Uterus (tissue), 4 donors: ENCODE data around the gene BCR. TPM values are rescaled to one million over a fixed set of nuclear protein-coding genes. Genes with fewer than 3 reads are reported as not detected.

ENCODE experiments used
- DNase-seq, 2 donors: peaks; one replicate each; pipeline ENCODE4 v3.0.0-alpha.2; 2019 to 2020
- H3K27ac ChIP-seq, 2 donors: fragments of 200-600 bp; sonication (generic); 1 replicate in 1 of 2; 2 replicates in 1 of 2; pipeline ENCODE4 v1.5.1; 2016 to 2018
- H3K27me3 ChIP-seq, 2 donors: fragments of 200-600 bp; sonication (generic); one replicate each; pipeline ENCODE4 v1.5.1; 2018 to 2019; ENCODE audit warnings: control low read depth in 1 of 2
- H3K36me3 ChIP-seq, 2 donors: fragments of 200-600 bp; sonication (generic); one replicate each; pipeline ENCODE4 v1.5.1; 2019; ENCODE audit warnings: control low read depth in 1 of 2
- H3K4me1 ChIP-seq, 2 donors: fragments of 200-600 bp; sonication (generic); one replicate each; pipeline ENCODE4 v1.5.1; 2018 to 2019; ENCODE audit warnings: control low read depth in 1 of 2
- H3K4me3 ChIP-seq, 2 donors: fragments of 200-600 bp; sonication (generic); 1 replicate in 1 of 2; 2 replicates in 1 of 2; pipeline ENCODE4 v1.5.1; 2018 to 2019; ENCODE audit warnings: mild to moderate bottlenecking in 1 of 2
- H3K9me3 ChIP-seq, 2 donors: fragments of 200-600 bp; sonication (generic); one replicate each; pipeline ENCODE4 v1.5.1; 2019; ENCODE audit warnings: control low read depth in 1 of 2
- POLR2A ChIP-seq, 2 donors: fragments of 450-650 bp; IDR thresholded peaks; one replicate each; pipeline ENCODE4 v1.6.1; 2016; ENCODE audit warnings: antibody characterized with exemption in 2 of 2, mild to moderate bottlenecking in 1 of 2, moderate library complexity in 1 of 2
- intact Hi-C: fragments of 100-400 bp; cut with DNase I; formaldehyde crosslinking; loops from one replicate; pipeline ENCODE4 v1.15.1; 2023; ENCODE audit warnings: low total_unique reads
- total RNA-seq, 4 donors: library from RNA; depleted of rRNA in 3 of 4; stranded (reverse); fragments of >200 nt in 3 of 4; gene quantifications; one replicate each; pipeline versions ENCODE4 v1.1.0 to v1.2.4, GENCODE V29; 2014 to 2023
- TF ChIP-seq, protein P1 (sequence below), 4 experiments: fragments of 200-600 bp in 2 of 4; fragments of 450-650 bp in 2 of 4; sonication (generic) in 2 of 4; IDR thresholded peaks; one replicate each; pipeline ENCODE4 v1.5.1; 2016 to 2019; ENCODE audit warnings: antibody characterized with exemption in 4 of 4, mild to moderate bottlenecking in 2 of 4, moderate library complexity in 1 of 4
- donor health status: DM: yes; HTN: yes; CAD: no.

The BCR gene
- total RNA-seq, 4 donors from 2014 or later: 10.6 to 93.3 (median 28.3) TPM

DNA sequence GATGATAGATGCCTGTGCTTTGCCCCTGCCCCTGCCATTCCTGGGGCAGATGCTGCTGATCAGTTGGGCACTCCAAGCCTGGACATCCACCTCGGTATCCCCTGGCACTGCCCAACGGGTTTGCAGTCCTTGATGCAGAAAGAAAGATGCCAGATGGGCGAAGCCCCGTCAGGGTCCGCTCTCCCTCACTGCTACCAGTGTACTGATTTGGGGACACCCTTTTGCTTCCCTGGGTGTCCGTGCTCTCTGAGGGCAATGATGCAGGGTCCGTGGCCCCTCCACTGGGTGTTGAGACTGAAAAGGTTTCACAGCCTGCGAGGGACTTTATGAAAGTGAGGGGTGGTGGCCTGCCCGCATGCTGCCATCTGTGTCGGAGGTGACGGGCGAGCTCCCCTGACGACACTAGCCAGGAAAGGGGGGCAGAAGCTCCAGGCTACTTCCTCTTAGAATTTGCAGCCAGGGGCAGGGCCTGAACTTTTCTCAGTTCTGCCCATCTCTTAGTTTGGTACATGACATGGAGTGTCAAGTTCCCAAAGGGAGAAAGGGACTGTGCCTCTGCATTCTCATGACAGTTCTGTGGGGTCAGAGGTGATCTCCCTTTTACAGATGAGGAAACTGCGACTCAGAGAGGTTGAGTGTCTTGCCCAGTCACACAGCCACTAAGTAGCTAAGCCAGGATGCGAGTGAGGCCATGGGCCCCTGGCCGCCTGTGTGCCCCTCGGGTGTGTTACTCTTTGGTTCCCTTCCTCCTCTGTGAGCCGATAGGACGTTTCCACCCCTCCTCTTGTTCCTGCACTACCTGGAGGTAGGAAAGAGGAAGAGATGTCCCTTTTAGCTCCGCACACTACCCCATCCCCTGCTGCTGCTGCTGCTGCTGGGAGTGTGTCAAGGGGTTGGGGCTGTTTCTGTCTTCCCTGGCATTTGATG lies 96.6 kb downstream of the BCR start:
- no peak for DNase-seq
- H3K36me3 ChIP-seq: no peaks in the 10 kb centered on the region

DNA sequence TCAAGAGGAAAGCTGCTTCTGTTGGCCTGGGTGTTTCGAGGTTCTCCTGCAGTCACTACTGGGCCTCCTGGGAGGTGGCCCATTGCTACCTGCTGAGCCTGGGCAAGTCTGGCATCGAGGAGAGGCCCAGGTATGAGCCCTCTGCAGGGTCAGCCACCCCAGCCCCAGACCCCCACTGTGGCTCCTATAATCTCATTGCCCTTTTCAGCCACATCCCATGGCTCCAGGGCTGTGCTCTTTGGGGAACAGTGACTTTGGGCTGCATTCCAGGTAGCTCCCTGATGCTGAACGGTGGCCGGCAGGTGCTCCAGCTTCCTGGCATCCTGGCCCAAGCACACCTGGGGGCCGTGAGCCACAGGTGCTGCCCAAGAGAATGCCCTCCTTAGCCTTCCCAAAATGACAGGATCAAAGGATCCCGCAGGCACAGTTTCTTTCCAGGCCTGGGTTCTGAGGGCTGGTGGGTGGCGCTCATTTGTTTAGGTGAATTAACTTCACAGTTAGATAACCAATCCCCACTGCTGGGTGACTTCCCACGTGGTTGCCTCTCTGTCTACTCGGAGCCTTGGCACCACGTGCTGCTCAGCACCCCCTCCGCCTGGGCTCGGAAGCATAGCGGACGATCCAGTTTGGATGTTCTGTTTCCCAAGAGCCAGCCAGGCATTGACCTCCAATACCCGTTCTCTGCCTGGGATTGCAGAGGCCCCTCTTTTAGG lies 97.4 kb downstream of the BCR start:
- H3K27ac ChIP-seq: no peak overlapping the region
- no peak overlapping the region for H3K4me3 ChIP-seq
- no peaks in the 10 kb centered on the region for H3K27me3 ChIP-seq
- no peak for DNase-seq
- intact Hi-C loops: no loop called here
- no peaks in the 10 kb centered on the region for H3K9me3 ChIP-seq
- H3K4me1 ChIP-seq: no peaks in the 10 kb centered on the region
- TF ChIP-seq, protein P1, sequence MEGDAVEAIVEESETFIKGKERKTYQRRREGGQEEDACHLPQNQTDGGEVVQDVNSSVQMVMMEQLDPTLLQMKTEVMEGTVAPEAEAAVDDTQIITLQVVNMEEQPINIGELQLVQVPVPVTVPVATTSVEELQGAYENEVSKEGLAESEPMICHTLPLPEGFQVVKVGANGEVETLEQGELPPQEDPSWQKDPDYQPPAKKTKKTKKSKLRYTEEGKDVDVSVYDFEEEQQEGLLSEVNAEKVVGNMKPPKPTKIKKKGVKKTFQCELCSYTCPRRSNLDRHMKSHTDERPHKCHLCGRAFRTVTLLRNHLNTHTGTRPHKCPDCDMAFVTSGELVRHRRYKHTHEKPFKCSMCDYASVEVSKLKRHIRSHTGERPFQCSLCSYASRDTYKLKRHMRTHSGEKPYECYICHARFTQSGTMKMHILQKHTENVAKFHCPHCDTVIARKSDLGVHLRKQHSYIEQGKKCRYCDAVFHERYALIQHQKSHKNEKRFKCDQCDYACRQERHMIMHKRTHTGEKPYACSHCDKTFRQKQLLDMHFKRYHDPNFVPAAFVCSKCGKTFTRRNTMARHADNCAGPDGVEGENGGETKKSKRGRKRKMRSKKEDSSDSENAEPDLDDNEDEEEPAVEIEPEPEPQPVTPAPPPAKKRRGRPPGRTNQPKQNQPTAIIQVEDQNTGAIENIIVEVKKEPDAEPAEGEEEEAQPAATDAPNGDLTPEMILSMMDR (IDR thresholded peaks at IDR 0.05): no peak
- H3K36me3 ChIP-seq: no peaks in the 10 kb centered on the region

More for the DNA sequence above, 96.6 kb downstream of the BCR start:
- TF ChIP-seq POLR2A (IDR thresholded peaks at IDR 0.05): no peak
- TF ChIP-seq, protein P1 (IDR thresholded peaks at IDR 0.05): no peak
- H3K9me3 ChIP-seq: no peaks in the 10 kb centered on the region
- no peaks in the 10 kb centered on the region for H3K27me3 ChIP-seq
- intact Hi-C loops: no loop called here
- H3K4me1 ChIP-seq: no peaks in the 10 kb centered on the region
- H3K4me3 ChIP-seq: no peak overlapping the region
- H3K27ac ChIP-seq: no peak overlapping the region

DNA sequence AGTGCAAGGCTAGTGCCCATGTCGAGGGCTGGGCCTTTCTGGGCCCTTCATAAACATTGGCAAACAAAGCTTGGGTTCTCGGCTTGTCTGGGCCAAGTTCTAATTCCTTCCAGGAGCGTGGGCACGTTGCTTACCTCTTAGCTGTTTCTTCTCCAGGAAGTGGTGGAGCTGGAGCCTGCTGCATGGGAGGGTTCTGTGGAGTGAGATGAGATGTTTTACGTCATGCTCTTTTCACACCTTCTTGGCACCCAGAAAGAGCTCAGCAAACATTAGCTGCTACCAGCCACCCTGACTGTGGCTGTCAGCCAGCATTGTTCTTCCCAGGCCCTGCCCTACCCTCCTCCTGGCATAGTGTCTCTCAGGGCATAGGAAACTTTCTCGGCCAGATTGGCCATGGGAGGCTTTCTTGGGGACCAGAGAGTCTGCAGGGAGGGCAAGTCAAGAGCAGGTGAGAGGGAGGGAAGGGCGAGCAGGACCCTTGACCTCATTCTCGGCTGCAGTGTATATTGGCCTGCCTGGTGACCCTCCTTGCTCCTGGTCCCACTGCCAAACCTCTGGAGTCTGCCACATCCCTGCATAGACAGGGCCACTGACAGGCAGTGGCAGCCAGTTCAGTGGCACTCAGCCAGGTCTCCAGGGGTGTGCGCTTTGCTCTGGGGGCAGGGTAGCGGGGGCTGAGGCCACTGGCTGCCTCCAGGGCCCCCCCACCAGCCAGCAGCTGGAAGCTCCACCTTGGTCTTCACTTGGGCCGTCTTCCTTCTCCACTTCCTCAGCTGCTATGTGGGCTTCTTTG lies 98.8 kb downstream of the BCR start:
- intact Hi-C loops: no loop called here
- no peak overlapping the region for H3K4me3 ChIP-seq

DNA sequence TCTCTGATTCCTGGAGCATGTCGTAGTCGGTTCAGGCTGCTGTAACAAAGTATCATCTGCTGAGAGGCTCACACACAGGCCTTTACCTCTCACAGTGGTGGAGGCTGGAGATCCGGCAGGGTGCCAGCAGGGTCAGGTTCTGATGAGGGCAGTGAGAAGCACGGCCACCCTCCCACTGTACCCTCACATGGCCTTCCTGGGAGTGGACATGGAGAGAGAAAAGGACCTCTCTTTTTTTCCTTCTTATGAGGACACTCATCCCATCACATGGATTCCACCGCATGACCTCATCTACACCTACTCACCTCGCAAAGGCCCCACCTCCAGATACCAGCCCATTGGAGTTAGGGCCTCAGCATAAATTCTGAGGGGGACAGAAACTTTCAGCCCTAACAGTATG lies 99.5 kb downstream of the BCR start:
- Histone ChIP-seq H3K4me3 (no peak overlapping the region), H3K27ac (peak overlapping the region in 1 of 2 donors; percentile 10), H3K36me3 (no peaks in the 10 kb centered on the region), H3K4me1 (no peaks in the 10 kb centered on the region), H3K9me3 (no peaks in the 10 kb centered on the region), H3K27me3 (no peaks in the 10 kb centered on the region)
- no peak for DNase-seq
- intact Hi-C loops: no loop called here
- no peak for TF ChIP-seq POLR2A (IDR thresholded peaks at IDR 0.05)
- TF ChIP-seq, protein P1 (IDR thresholded peaks at IDR 0.05): no peak

More for the DNA sequence above, 98.8 kb downstream of the BCR start:
- H3K4me1 ChIP-seq: no peaks in the 10 kb centered on the region
- no peaks in the 10 kb centered on the region for H3K9me3 ChIP-seq
- H3K27me3 ChIP-seq: no peaks in the 10 kb centered on the region
- DNase-seq: peak in 1 of 2 donors; percentile 35
- peak overlapping the region in 1 of 2 donors; percentile 14 for H3K27ac ChIP-seq
- H3K36me3 ChIP-seq: no peaks in the 10 kb centered on the region
- TF ChIP-seq POLR2A (IDR thresholded peaks at IDR 0.05): peak in 1 of 2 donors; percentile 15
- TF ChIP-seq, protein P1 (IDR thresholded peaks at IDR 0.05): no peak
